ENCODE data around the gene CD8B2. TPM values are rescaled to one million over a fixed set of nuclear protein-coding genes. Genes with fewer than 3 reads are reported as not detected.
A peak's percentile ranks its signal among the peaks of the same experiment; 100 is the strongest.
"Not testable (repeated sequence)": the region's sequence is repeated elsewhere in the genome, so short reads cannot be mapped to it uniquely, and the experiment has no call there.

The CD8B2 gene
- total RNA-seq (under 1 TPM in 1 of 2 donors, not detected in 1; 0.25 TPM), polyA plus RNA-seq (ENCODE audit: insufficient read depth, low read depth, low replicate concordance) (0.16 TPM)
- long read RNA-seq, donor 1: 0 reads
- long read RNA-seq, donor 2: 0 reads

DNA sequence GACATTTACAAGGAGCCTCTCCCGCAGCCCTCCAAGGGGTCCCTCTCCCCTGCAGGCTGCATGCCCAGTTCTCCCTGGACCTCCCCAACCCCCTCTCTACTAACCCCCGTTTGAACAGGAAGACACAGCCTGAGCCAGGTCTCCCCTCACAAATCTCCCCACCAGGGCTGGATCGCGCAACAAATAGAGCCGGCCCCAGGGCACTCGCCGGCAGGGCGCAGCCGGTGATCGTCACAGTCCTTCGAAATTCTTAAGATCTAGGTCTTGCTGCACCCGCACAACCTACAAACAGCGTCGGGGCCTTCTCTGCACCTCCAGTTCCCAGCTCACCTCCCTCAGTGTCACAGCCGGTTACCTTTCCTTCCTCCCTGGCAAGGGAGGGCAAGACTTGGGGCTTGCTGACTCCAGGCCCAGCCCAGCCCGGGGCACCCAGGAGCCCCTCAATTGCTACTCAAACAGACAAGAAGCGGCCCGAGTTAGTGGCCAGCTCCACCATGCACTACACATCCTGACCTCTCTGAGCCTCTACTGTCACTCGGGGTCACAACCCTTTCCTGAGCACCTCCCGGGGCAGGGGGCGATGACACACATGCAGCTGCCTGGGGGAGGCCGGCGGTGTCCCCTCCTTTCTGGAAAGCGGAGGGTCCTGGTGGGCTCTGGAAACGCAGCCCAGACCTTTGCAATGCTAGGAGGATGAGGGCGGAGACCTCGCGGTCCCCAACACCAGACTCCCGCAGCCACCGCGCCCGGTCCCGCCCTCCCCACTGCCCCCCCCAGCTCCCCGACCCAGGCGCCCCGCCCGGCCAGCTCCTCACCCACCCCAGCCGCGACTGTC lies at the start of gene CD8B2:
TSS of gene CD8B2 (plus strand) at position 814 of the 835 bp plus-strand sequence. CDS start 63 bp downstream, outside the sequence.
- H3K9me3 ChIP-seq; intact Hi-C loops (cut with DNase I; ENCODE audit: low total_unique reads); DNase-seq; H3K27me3 ChIP-seq; H3K4me3 ChIP-seq; H3K4me1 ChIP-seq; H3K36me3 ChIP-seq (ENCODE audit: low read depth, missing control alignments); H3K27ac ChIP-seq: not testable (repeated sequence)
- 25 to 29% methylated on average over 3 to 13 of the region's 39 CpGs for WGBS, 2 donors

DNA sequence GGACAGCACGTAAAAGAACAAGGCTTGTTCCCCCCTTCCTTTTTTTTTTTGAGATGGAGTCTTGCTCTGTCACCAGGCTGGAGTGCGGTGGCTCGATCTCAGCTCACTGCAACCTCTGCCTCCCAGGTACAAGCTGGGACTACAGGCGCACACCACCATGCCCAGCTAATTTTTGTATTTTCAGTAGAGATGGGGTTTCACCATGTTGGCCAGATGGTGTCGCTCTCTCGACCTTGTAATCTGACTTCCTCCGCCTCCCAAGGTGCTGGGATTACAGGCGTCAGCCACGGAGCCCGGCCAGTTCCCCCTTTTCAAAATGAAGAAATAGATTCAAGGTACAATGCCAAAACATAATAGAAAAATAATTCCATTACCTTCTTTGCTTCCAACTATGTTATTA lies 25.3 kb upstream of the CD8B2 start:
- H3K4me1 ChIP-seq; intact Hi-C loops (cut with DNase I; ENCODE audit: low total_unique reads); H3K27ac ChIP-seq; H3K4me3 ChIP-seq; H3K9me3 ChIP-seq; H3K36me3 ChIP-seq (ENCODE audit: low read depth, missing control alignments); H3K27me3 ChIP-seq; DNase-seq: not testable (repeated sequence)
- WGBS, 2 donors: 62 to 89% methylated on average over 4 to 10 of the region's 10 CpGs
- TF ChIP-seq, protein P1, sequence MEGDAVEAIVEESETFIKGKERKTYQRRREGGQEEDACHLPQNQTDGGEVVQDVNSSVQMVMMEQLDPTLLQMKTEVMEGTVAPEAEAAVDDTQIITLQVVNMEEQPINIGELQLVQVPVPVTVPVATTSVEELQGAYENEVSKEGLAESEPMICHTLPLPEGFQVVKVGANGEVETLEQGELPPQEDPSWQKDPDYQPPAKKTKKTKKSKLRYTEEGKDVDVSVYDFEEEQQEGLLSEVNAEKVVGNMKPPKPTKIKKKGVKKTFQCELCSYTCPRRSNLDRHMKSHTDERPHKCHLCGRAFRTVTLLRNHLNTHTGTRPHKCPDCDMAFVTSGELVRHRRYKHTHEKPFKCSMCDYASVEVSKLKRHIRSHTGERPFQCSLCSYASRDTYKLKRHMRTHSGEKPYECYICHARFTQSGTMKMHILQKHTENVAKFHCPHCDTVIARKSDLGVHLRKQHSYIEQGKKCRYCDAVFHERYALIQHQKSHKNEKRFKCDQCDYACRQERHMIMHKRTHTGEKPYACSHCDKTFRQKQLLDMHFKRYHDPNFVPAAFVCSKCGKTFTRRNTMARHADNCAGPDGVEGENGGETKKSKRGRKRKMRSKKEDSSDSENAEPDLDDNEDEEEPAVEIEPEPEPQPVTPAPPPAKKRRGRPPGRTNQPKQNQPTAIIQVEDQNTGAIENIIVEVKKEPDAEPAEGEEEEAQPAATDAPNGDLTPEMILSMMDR (IDR thresholded peaks at IDR 0.05): peak in 1 of 3 experiments; percentile 5

DNA sequence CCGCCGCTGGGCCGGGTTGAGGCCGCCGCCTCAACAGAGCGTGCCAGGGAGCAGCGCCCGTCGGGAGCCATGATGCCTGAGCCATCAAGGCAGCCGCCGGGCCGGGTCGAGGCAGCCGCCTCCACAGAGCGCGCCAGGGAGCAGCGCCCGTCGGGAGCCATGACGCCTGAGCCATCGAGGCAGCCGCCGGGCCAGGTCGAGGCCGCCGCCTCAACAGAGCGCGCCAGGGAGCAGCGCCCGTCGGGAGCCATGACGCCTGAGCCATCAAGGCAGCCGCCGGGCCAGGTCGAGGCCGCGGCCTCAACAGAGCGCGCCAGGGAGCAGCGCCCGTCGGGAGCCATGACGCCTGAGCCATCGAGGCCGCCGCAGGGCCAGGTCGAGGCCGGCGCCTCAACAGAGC lies 19.6 kb upstream of the CD8B2 start:
- H3K36me3 ChIP-seq (ENCODE audit: low read depth, missing control alignments); H3K27ac ChIP-seq; H3K9me3 ChIP-seq; H3K27me3 ChIP-seq; H3K4me1 ChIP-seq; intact Hi-C loops (cut with DNase I; ENCODE audit: low total_unique reads); DNase-seq: not testable (repeated sequence)
- 50 to 80% methylated on average over 8 to 9 of the region's 49 CpGs for WGBS, 2 donors
- peak overlapping the region; percentile 26 to 45 for H3K4me3 ChIP-seq

DNA sequence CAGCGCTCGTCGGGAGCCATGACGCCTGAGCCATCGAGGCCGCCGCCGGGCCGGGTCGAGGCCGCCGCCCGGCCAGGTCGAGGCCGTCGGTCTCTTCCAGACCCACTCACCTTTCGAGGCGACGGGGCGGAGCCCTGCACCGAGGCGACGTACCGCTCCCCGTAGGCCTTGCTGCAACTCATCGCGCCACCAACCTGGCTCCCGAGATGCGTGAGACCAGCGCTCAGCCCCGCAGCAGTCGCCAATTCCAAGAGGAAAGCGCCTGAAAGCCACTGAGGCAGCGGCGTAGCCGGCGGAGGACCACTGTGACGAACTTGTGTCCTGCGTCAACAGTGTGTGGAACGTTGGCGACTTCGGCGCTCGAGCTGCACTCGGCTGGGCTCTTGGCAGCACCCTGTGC lies 19.1 kb upstream of the CD8B2 start, which contains the start of gene RGPD3:
TSS of gene RGPD3 (minus strand) at position 307 of the 400 bp plus-strand sequence. CDS start at position 182, 125 bp downstream.
- intact Hi-C loops (cut with DNase I; ENCODE audit: low total_unique reads); H3K4me1 ChIP-seq: not testable (repeated sequence)
- WGBS, 2 donors: 83% methylated on average over 37 of the region's 45 CpGs; no CpG with 5 or more reads in 1 of the 2 donors

DNA sequence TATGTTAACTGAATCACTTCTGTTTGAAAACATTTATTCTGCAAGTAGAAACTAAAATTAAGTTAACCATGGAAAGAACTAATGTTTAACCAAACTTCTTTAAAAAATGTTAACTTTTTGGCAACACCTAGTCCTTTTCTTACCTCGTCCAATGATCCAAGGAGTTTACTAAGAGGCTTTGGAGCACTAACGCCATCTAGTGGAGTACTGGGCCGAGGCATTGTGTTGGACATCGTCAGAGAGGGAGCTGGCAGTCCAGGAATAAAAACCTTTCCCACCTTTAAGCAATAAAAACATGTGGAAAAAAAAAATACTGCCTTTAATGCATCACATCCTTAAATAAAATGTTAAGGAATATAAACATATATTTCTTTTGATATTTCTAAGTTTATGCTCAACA lies 16.5 kb upstream of the CD8B2 start:
- H3K4me3 ChIP-seq; H3K4me1 ChIP-seq; H3K27ac ChIP-seq; H3K9me3 ChIP-seq; H3K36me3 ChIP-seq (ENCODE audit: low read depth, missing control alignments); H3K27me3 ChIP-seq; intact Hi-C loops (cut with DNase I; ENCODE audit: low total_unique reads): not testable (repeated sequence)
- WGBS, 2 donors: 4 to 19% methylated on average over 3 to 4 of the region's 4 CpGs
- DNase-seq: peak; percentile 63

More for the DNA sequence above, 19.1 kb upstream of the CD8B2 start, which contains the start of gene RGPD3:
- not testable (repeated sequence) for H3K27ac ChIP-seq; H3K27me3 ChIP-seq; H3K36me3 ChIP-seq (ENCODE audit: low read depth, missing control alignments); H3K9me3 ChIP-seq
- H3K4me3 ChIP-seq: peak within 1 kb of the TSS; percentile 26 to 45
- DNase-seq: peak; percentile 22

DNA sequence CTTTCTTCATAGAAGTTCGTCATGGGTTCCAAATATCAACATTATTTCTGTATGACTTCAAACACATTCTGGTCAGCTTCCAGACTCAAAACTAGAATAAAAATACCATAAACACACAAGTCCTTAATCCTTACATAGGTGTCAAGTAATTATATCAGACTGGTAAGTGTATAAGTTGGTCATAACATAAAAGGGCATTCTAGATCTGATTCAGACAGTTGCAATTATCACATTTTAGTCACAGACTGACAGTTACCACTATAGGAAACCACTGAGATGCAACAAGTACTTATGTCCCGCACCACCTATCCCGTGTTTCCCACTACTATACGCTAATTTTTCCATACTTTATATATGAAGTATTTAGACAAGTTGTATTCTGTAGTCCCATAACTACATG lies 9.5 kb upstream of the CD8B2 start:
- H3K4me3 ChIP-seq; H3K27me3 ChIP-seq; H3K27ac ChIP-seq; H3K36me3 ChIP-seq (ENCODE audit: low read depth, missing control alignments); DNase-seq; H3K9me3 ChIP-seq; H3K4me1 ChIP-seq; intact Hi-C loops (cut with DNase I; ENCODE audit: low total_unique reads): not testable (repeated sequence)
- 85 to 95% methylated on average over 2 to 3 of the region's 4 CpGs for WGBS, 2 donors

DNA sequence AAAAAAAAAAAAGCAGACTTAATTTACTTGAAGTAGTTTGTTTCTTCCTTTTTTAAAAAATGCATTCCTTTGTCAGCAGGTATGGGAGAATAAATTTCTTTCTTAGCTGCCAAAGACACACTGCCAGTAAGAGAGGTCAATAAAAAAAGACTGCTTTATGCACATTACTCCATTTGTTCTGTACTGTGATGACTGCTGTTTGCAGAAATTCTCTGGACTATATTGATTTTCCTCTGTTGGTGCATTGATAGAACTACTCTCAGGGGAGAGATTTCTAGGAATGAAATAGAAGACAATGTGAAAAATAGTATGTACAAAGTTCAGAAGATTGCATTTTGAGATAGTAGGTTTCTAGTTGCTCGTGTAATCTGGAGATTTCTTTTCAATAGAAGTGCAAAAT lies 7.6 kb upstream of the CD8B2 start:
- H3K4me3 ChIP-seq; intact Hi-C loops (cut with DNase I; ENCODE audit: low total_unique reads); H3K27me3 ChIP-seq; H3K9me3 ChIP-seq; DNase-seq; H3K27ac ChIP-seq; H3K4me1 ChIP-seq; H3K36me3 ChIP-seq (ENCODE audit: low read depth, missing control alignments): not testable (repeated sequence)
- WGBS, 2 donors: no CpG with 5 or more reads among the region's 1 CpG

DNA sequence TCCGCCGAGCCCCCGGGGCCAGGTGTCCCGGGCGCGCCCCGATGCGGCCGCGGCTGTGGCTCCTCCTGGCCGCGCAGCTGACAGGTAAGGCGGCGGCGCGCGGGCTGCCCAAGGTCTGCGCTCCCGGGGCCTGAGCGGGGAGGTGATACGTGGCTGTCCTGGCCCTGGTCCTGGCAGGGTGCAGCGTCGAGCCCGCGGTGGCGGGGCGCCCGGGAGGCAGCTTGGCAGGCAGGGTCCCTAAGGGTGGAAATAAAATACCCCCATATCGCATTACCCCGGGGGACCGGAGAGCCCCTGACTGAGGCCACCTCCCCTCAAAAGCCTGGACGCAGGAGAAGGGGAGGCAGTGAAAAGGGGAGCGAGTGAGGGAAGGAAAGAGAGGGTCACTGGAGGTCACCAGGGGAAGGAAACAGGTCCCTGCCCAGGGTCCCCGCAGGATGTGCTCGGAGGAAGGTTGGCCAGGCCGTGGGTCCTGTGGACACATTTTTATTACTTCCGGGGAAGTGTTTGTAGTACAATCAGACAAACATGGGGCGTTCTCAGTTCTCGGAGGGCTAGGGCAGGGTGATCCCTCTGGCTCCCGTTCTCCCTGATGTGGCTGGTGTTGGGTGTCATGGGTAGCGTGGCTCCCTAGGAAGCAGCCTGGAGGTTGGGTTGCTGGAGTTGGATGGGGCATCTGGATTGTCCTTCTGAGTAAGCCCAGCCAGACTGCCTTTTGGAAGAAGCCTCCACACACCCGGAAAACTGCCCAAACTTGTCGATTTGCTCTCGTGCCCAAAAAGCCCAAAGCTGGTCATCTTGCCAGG lies 425 bp downstream of the CD8B2 start:
- H3K4me1 ChIP-seq; DNase-seq; H3K9me3 ChIP-seq; H3K27me3 ChIP-seq; H3K27ac ChIP-seq; H3K4me3 ChIP-seq; H3K36me3 ChIP-seq (ENCODE audit: low read depth, missing control alignments); intact Hi-C loops (cut with DNase I; ENCODE audit: low total_unique reads): not testable (repeated sequence)
- WGBS, 2 donors: 38% methylated on average over 13 to 27 of the region's 44 CpGs

DNA sequence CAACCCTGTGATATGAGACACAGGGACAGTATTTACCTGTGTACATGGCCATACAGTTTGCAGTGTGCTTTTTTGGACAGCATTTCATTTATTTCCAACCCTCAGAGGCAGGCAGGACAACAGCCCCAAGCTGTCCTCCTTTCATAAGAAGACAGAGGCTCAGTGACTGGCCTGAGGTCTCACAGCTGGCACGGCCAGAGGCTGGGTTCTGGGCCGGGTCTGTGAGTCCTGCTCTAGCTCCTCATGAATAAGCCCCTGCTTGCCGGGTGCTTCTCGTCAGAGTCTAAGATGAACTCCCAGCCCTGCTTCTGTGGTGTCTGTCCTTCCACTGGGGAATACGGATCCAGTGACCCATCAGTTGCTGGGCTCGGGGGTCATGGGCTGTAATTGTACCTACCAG lies 2.5 kb downstream of the CD8B2 start:
- H3K27me3 ChIP-seq; H3K4me1 ChIP-seq; intact Hi-C loops (cut with DNase I; ENCODE audit: low total_unique reads); DNase-seq; H3K4me3 ChIP-seq; H3K36me3 ChIP-seq (ENCODE audit: low read depth, missing control alignments); H3K9me3 ChIP-seq; H3K27ac ChIP-seq: not testable (repeated sequence)
- 65 to 76% methylated on average over 4 to 6 of the region's 6 CpGs for WGBS, 2 donors

DNA sequence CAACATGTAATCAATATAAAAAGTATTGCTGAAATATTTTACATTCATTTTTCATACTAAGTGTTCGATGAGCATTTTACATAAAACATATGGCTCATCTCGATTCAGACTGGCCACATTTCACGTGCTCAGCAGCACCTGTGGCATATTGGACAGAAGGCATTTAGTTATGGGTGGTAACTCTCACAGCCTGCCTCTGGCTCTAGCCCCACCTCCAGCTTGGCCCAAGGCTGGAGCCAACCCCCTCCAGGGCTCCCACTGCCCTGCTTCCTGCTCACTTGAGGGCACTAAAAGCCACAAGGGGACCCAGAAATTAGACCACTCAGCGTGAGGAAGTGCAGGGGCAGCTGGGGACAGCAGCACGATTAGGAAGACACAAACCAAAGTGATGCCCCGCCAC lies 5.2 kb downstream of the CD8B2 start:
- H3K27ac ChIP-seq; H3K4me1 ChIP-seq; H3K36me3 ChIP-seq (ENCODE audit: low read depth, missing control alignments); H3K4me3 ChIP-seq; DNase-seq; intact Hi-C loops (cut with DNase I; ENCODE audit: low total_unique reads); H3K9me3 ChIP-seq; H3K27me3 ChIP-seq: not testable (repeated sequence)
- WGBS, 2 donors: 88 to 93% methylated on average over 3 to 5 of the region's 6 CpGs
